Suppressor macrophage treated with lipopolysaccharide for 4 hours (primary cell): ENCODE results near the gene DAB2IP.

ENCODE experiments used
- DNase-seq: peaks from one replicate; pipeline ENCODE4 v3.0.0-alpha.2; 2020

Gene DAB2IP

GRCh38 chr9:121824651-121825030 lies 173.2 kb downstream of the DAB2IP start:
- no peak for DNase-seq

- no peak for DNase-seq
These were observed 173.7 kb downstream of the DAB2IP start for GRCh38 chr9:121825031-121825691.

- DNase-seq = no peak
These were observed 175.3 kb downstream of the DAB2IP start for GRCh38 chr9:121826711-121827110.

GRCh38 chr9:121827251-121827967 lies 176.0 kb downstream of the DAB2IP start:
- no peak for DNase-seq

GRCh38 chr9:121830441-121831140 lies 179.2 kb downstream of the DAB2IP start:
- DNase-seq = no peak

- DNase-seq = no peak
These were observed 180.4 kb downstream of the DAB2IP start for GRCh38 chr9:121831869-121832268.

- no peak for DNase-seq
These were observed 181.6 kb downstream of the DAB2IP start for GRCh38 chr9:121833061-121833460.
